Measurements from ENCODE around the gene PNO1.
"Not testable (repeated sequence)": the region's sequence is repeated elsewhere in the genome, so short reads cannot be mapped to it uniquely, and the experiment has no call there.

Gene PNO1

GRCh38 chr2:68157402-68158133, at the start of gene PNO1:
PNO1 (plus strand) TSS chr2:68157888; CDS start chr2:68157935, 47 bp downstream.
- peak within 1 kb of the TSS; percentile 97 for H3K4me3 ChIP-seq (ENCODE audit: low read depth, low read length)
- DNase-seq (ENCODE audit: low read depth), result peak; percentile 88
- no peak for TF ChIP-seq CTCF (IDR thresholded peaks at IDR 0.05; ENCODE audit: low read depth, low read length, missing control alignments)
- in situ Hi-C loops (cut with HindIII; ENCODE audit: low sequenced_read_pairs), result no loop called here

- H3K4me3 ChIP-seq (ENCODE audit: low read depth, low read length), result no peak overlapping the region
- in situ Hi-C loops (cut with HindIII; ENCODE audit: low sequenced_read_pairs), result no loop called here
- DNase-seq (ENCODE audit: low read depth), result no peak
- no peak for TF ChIP-seq CTCF (IDR thresholded peaks at IDR 0.05; ENCODE audit: low read depth, low read length, missing control alignments)
Measured at GRCh38 chr2:68108120-68108519, 49.6 kb upstream of the PNO1 start.

GRCh38 chr2:68110102-68110501, 47.6 kb upstream of the PNO1 start:
- DNase-seq (ENCODE audit: low read depth), result no peak
- in situ Hi-C loops (cut with HindIII; ENCODE audit: low sequenced_read_pairs), result no loop called here
- no peak for TF ChIP-seq CTCF (IDR thresholded peaks at IDR 0.05; ENCODE audit: low read depth, low read length, missing control alignments)
- no peak overlapping the region for H3K4me3 ChIP-seq (ENCODE audit: low read depth, low read length)

- DNase-seq (ENCODE audit: low read depth), result no peak
- in situ Hi-C loops (cut with HindIII; ENCODE audit: low sequenced_read_pairs), result no loop called here
- TF ChIP-seq CTCF (IDR thresholded peaks at IDR 0.05; ENCODE audit: low read depth, low read length, missing control alignments), result no peak
- no peak overlapping the region for H3K4me3 ChIP-seq (ENCODE audit: low read depth, low read length)
Measured at GRCh38 chr2:68115965-68116364, 41.7 kb upstream of the PNO1 start.

GRCh38 chr2:68117922-68118321, 39.8 kb upstream of the PNO1 start:
- in situ Hi-C loops (cut with HindIII; ENCODE audit: low sequenced_read_pairs); DNase-seq (ENCODE audit: low read depth); H3K4me3 ChIP-seq (ENCODE audit: low read depth, low read length): not testable (repeated sequence)

GRCh38 chr2:68118816-68119215, 38.9 kb upstream of the PNO1 start:
- TF ChIP-seq CTCF (IDR thresholded peaks at IDR 0.05; ENCODE audit: low read depth, low read length, missing control alignments), result no peak
- in situ Hi-C loops (cut with HindIII; ENCODE audit: low sequenced_read_pairs), result no loop called here
- no peak overlapping the region for H3K4me3 ChIP-seq (ENCODE audit: low read depth, low read length)
- DNase-seq (ENCODE audit: low read depth), result no peak

GRCh38 chr2:68119504-68119903, 38.2 kb upstream of the PNO1 start:
- in situ Hi-C loops (cut with HindIII; ENCODE audit: low sequenced_read_pairs), result no loop called here
- no peak for TF ChIP-seq CTCF (IDR thresholded peaks at IDR 0.05; ENCODE audit: low read depth, low read length, missing control alignments)
- no peak overlapping the region for H3K4me3 ChIP-seq (ENCODE audit: low read depth, low read length)
- no peak for DNase-seq (ENCODE audit: low read depth)

Measured in astrocyte of the cerebellum (primary cell).